ENCODE measurements around the gene ATAD3B.
A peak's percentile ranks its signal among the peaks of the same experiment; 100 is the strongest.
"Not testable (repeated sequence)": the region's sequence is repeated elsewhere in the genome, so short reads cannot be mapped to it uniquely, and the experiment has no call there.

The ATAD3B gene

GRCh38 chr1:1471389-1472052, at the start of gene ATAD3B:
TSS of gene ATAD3B (plus strand) at chr1:1471765. CDS start at chr1:1471885, 120 bp downstream.
- peak; percentile 100 for DNase-seq

GRCh38 chr1:1421907-1422464, 49.6 kb upstream of the ATAD3B start:
- no peak for DNase-seq

GRCh38 chr1:1422465-1423244, 48.9 kb upstream of the ATAD3B start:
- DNase-seq: no peak

- DNase-seq: no peak
Observed at GRCh38 chr1:1423245-1423597, 48.3 kb upstream of the ATAD3B start.

GRCh38 chr1:1424707-1425106, 46.9 kb upstream of the ATAD3B start:
- no peak for DNase-seq

- DNase-seq: no peak
Observed at GRCh38 chr1:1425426-1425752, 46.2 kb upstream of the ATAD3B start.

- DNase-seq: peak; percentile 63
Observed at GRCh38 chr1:1425753-1426495, 45.6 kb upstream of the ATAD3B start.

- no peak for DNase-seq
Observed at GRCh38 chr1:1426496-1427105, 45.0 kb upstream of the ATAD3B start.

GRCh38 chr1:1427106-1427819, 44.3 kb upstream of the ATAD3B start:
- peak; percentile 96 for DNase-seq

- no peak for DNase-seq
Observed at GRCh38 chr1:1427820-1428148, 43.8 kb upstream of the ATAD3B start.

GRCh38 chr1:1428174-1428573, 43.4 kb upstream of the ATAD3B start:
- no peak for DNase-seq

GRCh38 chr1:1428967-1429366, 42.6 kb upstream of the ATAD3B start:
- DNase-seq: not testable (repeated sequence)

GRCh38 chr1:1429671-1430073, 41.9 kb upstream of the ATAD3B start:
- DNase-seq: peak; percentile 73

- peak; percentile 97 for DNase-seq
Observed at GRCh38 chr1:1430114-1430982, 41.2 kb upstream of the ATAD3B start.

GRCh38 chr1:1430992-1431844, 40.3 kb upstream of the ATAD3B start:
- no peak for DNase-seq

- DNase-seq: peak; percentile 48
Observed at GRCh38 chr1:1431845-1432273, 39.7 kb upstream of the ATAD3B start.

GRCh38 chr1:1432274-1432950, 39.2 kb upstream of the ATAD3B start:
- peak; percentile 67 for DNase-seq

GRCh38 chr1:1432951-1433803, 38.4 kb upstream of the ATAD3B start:
- peak; percentile 99 for DNase-seq

GRCh38 chr1:1433804-1434130, 37.8 kb upstream of the ATAD3B start:
- DNase-seq: peak; percentile 54

Measured in NCI-H510A (cell line).